GM18870 (cell line): Measurements from ENCODE around the gene TOR4A.

Source experiments
- ATAC-seq: cut with Tn5 transposase; IDR thresholded peaks from one replicate; pipeline ENCODE4 v1.9.1; 2021; ENCODE audit warnings: moderate library complexity; ENCODE audit not compliant: unreplicated experiment

Gene TOR4A

DNA sequence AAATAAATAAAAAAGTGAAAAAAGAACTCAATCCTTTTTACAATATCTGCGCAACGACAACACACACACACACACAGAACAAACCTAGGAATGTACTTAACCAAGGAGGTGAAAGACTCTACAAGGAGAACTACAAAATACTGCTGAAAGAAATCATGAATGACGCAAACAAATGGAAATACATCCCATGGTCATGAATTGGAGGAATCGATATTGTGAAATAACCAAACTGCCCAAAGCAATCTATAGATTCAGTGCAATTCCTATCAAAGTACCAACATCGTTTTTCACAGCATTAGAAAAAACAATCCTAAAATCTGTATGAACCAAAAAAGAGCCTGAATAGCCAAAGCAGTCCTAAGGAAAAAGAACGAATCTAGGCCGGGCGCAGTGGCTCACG, 54.4 kb downstream of the TOR4A start:
- no peak for ATAC-seq
